HepG2 (cell line): ENCODE data around the gene TMEM100. TPM values are rescaled to one million over a fixed set of nuclear protein-coding genes. Genes with fewer than 3 reads are reported as not detected.

ENCODE experiments used
- ATAC-seq: fragments of 200-7000 bp; cut with Tn5 transposase; 3 replicates; pipeline ENCODE4 v1.9.1; 2020; ENCODE audit warnings: mild to moderate bottlenecking, moderate library complexity
- BruUV-seq: library from RNA; stranded (reverse); fragments of 400-500 nt; replicated peaks from 2 replicates; lab custom pipeline; 2021; lab: Mats Ljungman, UMichigan
- CTCF ChIA-PET: fragments of 300-600 bp; formaldehyde crosslinking; extraction: SDS; loops from one replicate; lab custom pipeline; 2021; ENCODE audit warnings: low total read pairs, inconsistent platforms, low intra/inter-chr PET ratio; lab: Yijun Ruan, JAX
- POLR2A ChIA-PET: fragments of 350-600 bp; sonication (Branson Sonifier 250); formaldehyde crosslinking; loops from one replicate; lab custom pipeline; 2020; ENCODE audit warnings: antibody characterized with exemption, inconsistent platforms; lab: Yijun Ruan, JAX
- DNase-seq: peaks from one replicate; pipeline ENCODE4 v3.0.0-alpha.2; 2015; ENCODE audit warnings: low spot score
- FAIRE-seq: peaks from 3 replicates; lab custom pipeline; 2011; peaks lifted over from hg19 to GRCh38; lab: Jason Lieb, UNC
- H2AFZ ChIP-seq: one replicate; pipeline ENCODE4 v1.6.1; 2011; ENCODE audit warnings: low read length, inconsistent platforms
- H3K27ac ChIP-seq: fragments of 300-600 bp; 3 replicates; pipeline ENCODE4 v1.8.0; 2011; ENCODE audit warnings: mixed run types, mild to moderate bottlenecking, mixed read lengths, low read length, inconsistent platforms; ENCODE audit not compliant: insufficient read depth; ENCODE audit errors: extremely low read length
- H3K27me3 ChIP-seq, 2 experiments: fragments of 200-600 bp in 1 of 2; 2 replicates in 1 of 2; 3 replicates in 1 of 2; pipeline versions ENCODE4 v1.6.0 to v1.8.0; 2011; ENCODE audit warnings: low read length in 2 of 2, mild to moderate bottlenecking in 2 of 2, moderate library complexity in 2 of 2, inconsistent platforms in 1 of 2; ENCODE audit not compliant: insufficient read depth in 2 of 2, control insufficient read depth in 1 of 2
- H3K36me3 ChIP-seq, 2 experiments: fragments of 200-600 bp in 1 of 2; replicated peaks in 1 of 2; 2 replicates in 1 of 2; 3 replicates in 1 of 2; pipeline versions ENCODE4 v1.5.1 to v1.8.0; 2011; ENCODE audit warnings: low read length in 2 of 2, inconsistent platforms in 1 of 2; ENCODE audit not compliant: insufficient read depth in 2 of 2, control insufficient read depth in 1 of 2
- H3K4me1 ChIP-seq: 2 replicates; pipeline ENCODE4 v1.5.1; 2012; ENCODE audit warnings: low read length, inconsistent platforms; ENCODE audit not compliant: insufficient read depth
- H3K4me2 ChIP-seq: 2 replicates; pipeline ENCODE4 v1.6.0; 2011; ENCODE audit warnings: low read depth, low read length, inconsistent platforms
- H3K4me3 ChIP-seq, 3 experiments: fragments of 200-600 bp in 1 of 3; sonication (generic), shearing (Covaris generic) in 1 of 3; replicated peaks in 1 of 3; 2 replicates each; pipeline ENCODE4 v1.5.1; 2011 to 2016; ENCODE audit warnings: low read length in 3 of 3, inconsistent platforms in 2 of 3, low read depth in 2 of 3, mild to moderate bottlenecking in 2 of 3, control low read depth in 1 of 3, mixed read lengths in 1 of 3; ENCODE audit not compliant: insufficient read depth in 1 of 3
- H3K79me2 ChIP-seq: one replicate; pipeline ENCODE4 v1.6.1; 2011; ENCODE audit warnings: low read length, inconsistent platforms; ENCODE audit not compliant: insufficient read depth
- H3K9ac ChIP-seq: 2 replicates; pipeline ENCODE4 v1.6.0; 2011; ENCODE audit warnings: mild to moderate bottlenecking, low read depth, low read length, inconsistent platforms; ENCODE audit not compliant: insufficient read depth
- H3K9me3 ChIP-seq: 2 replicates; pipeline ENCODE4 v1.5.1; 2012; ENCODE audit warnings: mild to moderate bottlenecking, low read length
- H4K20me1 ChIP-seq: 2 replicates; pipeline ENCODE4 v1.6.0; 2011; ENCODE audit warnings: inconsistent platforms, mild to moderate bottlenecking, low read length, moderate library complexity; ENCODE audit not compliant: insufficient read depth
- FOXK1 ChIP-seq: sonication (generic); formaldehyde crosslinking; IDR thresholded peaks from 2 replicates; pipeline ENCODE4 v1.4.0; 2020; ENCODE audit warnings: low read depth, missing genetic modification reagents, borderline replicate concordance
- GABPB1 ChIP-seq: IDR thresholded peaks from 2 replicates; pipeline ENCODE4 v1.6.1; 2016; ENCODE audit warnings: mild to moderate bottlenecking, missing genetic modification reagents, moderate library complexity, missing compliant biosample characterization
- NFE2L1 ChIP-seq: sonication (generic); formaldehyde crosslinking; IDR thresholded peaks from 2 replicates; pipeline ENCODE4 v1.4.0; 2020; ENCODE audit warnings: missing genetic modification reagents, mild to moderate bottlenecking, borderline replicate concordance
- PHF8 ChIP-seq: sonication (generic); formaldehyde crosslinking; IDR thresholded peaks from 2 replicates; pipeline ENCODE4 v1.5.0; 2020; ENCODE audit warnings: missing genetic modification reagents
- ZBTB44 ChIP-seq: sonication (generic); formaldehyde crosslinking; IDR thresholded peaks from 2 replicates; pipeline ENCODE4 v1.4.0; 2020; ENCODE audit warnings: missing genetic modification reagents
- ZNF772 ChIP-seq: sonication (generic); formaldehyde crosslinking; IDR thresholded peaks from 2 replicates; pipeline ENCODE4 v1.5.0; 2020; ENCODE audit warnings: mild to moderate bottlenecking, missing genetic modification reagents
- ZUFSP ChIP-seq: sonication (generic); formaldehyde crosslinking; IDR thresholded peaks from 2 replicates; pipeline ENCODE4 v1.9.0; 2021; ENCODE audit warnings: missing genetic modification reagents, mild to moderate bottlenecking, borderline replicate concordance
- WGBS: methylation state at CpG from one replicate; pipeline ENCODE4 v1.1.6; 2017; ENCODE audit warnings: low lambda C conversion rate; 5-methylcytosine and 5-hydroxymethylcytosine counted together
- in situ Hi-C: cut with HindIII; loops from 2 replicates; pipeline ENCODE4 v1.10.0; 2017; ENCODE audit warnings: low pct_unique_long_range_greater_than_20kb; ENCODE audit not compliant: extremely low pct_ligation_motif_present
- intact Hi-C: fragments of 100-400 bp; cut with micrococcal nuclease; formaldehyde crosslinking; loops from one replicate; pipeline ENCODE4 v1.10.0; 2022; ENCODE audit not compliant: unreplicated experiment
- polyA plus RNA-seq, 8 experiments: library from polyadenylated mRNA; depleted of rRNA in 3 of 8; stranded (reverse) in 7 of 8; unstranded in 1 of 8; fragments of >200 nt; fragmentation: Illumina TruSeq in 4 of 8; extraction: Trizol in 4 of 8; gene quantifications; 2 replicates each; pipeline versions ENCODE4 v1.2.1 to v1.2.3, GENCODE V29; 2011 to 2016; ENCODE audit warnings: low read depth in 4 of 8, missing spikeins in 1 of 8, mixed read lengths in 1 of 8; ENCODE audit not compliant: insufficient read depth in 1 of 8
- total RNA-seq, 5 experiments: library from RNA; depleted of rRNA; stranded (reverse); fragments of >200 nt; fragmentation: Illumina TruSeq; extraction: Trizol; gene quantifications; 2 replicates each; pipeline ENCODE4 v1.2.3, GENCODE V29; 2016; ENCODE audit warnings: low read depth in 1 of 5
- TF ChIP-seq, protein P1 (sequence below): sonication (generic); formaldehyde crosslinking; IDR thresholded peaks from 2 replicates; pipeline ENCODE4 v1.4.0; 2020; ENCODE audit warnings: missing genetic modification reagents
- TF ChIP-seq, protein P2 (sequence below): sonication (generic); formaldehyde crosslinking; IDR thresholded peaks from one replicate; pipeline ENCODE4 v1.5.1; 2020; ENCODE audit warnings: mild to moderate bottlenecking, missing genetic modification reagents; ENCODE audit errors: not compliant biosample characterization

The TMEM100 gene
- total and polyA plus RNA-seq, 2 of the 13 experiments (the other 11 are each of a cell fraction or from before 2014, with no cell fraction given): not detected

- no peak for TF ChIP-seq GABPB1
- TF ChIP-seq, all 625 proteins: peak for 0
These were observed 45.2 kb downstream of the TMEM100 start (continued) for GRCh38 chr17:55677446-55677845.

DNA sequence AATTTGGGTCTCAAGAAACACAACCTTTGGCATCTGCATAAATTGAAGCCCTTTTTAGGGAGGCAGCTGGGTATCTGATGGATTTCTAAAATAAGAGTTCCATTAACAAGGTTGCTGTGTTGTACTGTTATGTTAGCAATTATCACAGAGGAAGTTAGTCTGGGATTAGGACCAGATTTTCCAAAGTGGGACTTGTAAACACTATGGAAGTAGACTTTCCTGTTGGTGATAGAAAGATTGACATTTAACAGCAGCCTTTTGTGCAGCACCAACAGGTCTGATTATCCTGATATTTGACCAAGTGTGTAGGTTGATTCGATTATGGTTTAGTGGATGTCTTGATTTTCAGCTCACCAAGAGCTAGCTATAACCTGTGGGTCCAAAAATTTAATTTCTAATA lies 46.4 kb downstream of the TMEM100 start:
- H2AFZ ChIP-seq: no peak overlapping the region
- intact Hi-C loops: no loop called here
- H3K27me3 ChIP-seq: no peaks in the 10 kb centered on the region; a peak in 2 of 5 replicates
- 6% methylated on average over 1 of the region's 1 CpG for WGBS
- H3K4me2 ChIP-seq: no peak overlapping the region
- H3K4me3 ChIP-seq: no peak overlapping the region
- no peaks in the 10 kb centered on the region for H4K20me1 ChIP-seq
- in situ Hi-C loops: no loop called here
- no peaks in the 10 kb centered on the region for H3K79me2 ChIP-seq
- ATAC-seq: no peak
- POLR2A ChIA-PET: no interaction called here
- H3K4me1 ChIP-seq: no peaks in the 10 kb centered on the region
- CTCF ChIA-PET: no interaction called here
- DNase-seq: no peak
- H3K9ac ChIP-seq: no peak overlapping the region
- no TSS peak for BruUV-seq
- no peak overlapping the region for H3K27ac ChIP-seq
- no peak for FAIRE-seq
- no peaks in the 10 kb centered on the region for H3K9me3 ChIP-seq
- no peaks in the 10 kb centered on the region for H3K36me3 ChIP-seq
- TF ChIP-seq, protein P1, sequence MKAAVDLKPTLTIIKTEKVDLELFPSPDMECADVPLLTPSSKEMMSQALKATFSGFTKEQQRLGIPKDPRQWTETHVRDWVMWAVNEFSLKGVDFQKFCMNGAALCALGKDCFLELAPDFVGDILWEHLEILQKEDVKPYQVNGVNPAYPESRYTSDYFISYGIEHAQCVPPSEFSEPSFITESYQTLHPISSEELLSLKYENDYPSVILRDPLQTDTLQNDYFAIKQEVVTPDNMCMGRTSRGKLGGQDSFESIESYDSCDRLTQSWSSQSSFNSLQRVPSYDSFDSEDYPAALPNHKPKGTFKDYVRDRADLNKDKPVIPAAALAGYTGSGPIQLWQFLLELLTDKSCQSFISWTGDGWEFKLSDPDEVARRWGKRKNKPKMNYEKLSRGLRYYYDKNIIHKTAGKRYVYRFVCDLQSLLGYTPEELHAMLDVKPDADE (CRISPR knock-in tag): no peak
- TF ChIP-seq ZNF772: no peak
- TF ChIP-seq PHF8 (CRISPR knock-in tag): no peak
- TF ChIP-seq FOXK1 (CRISPR knock-in tag): no peak
- TF ChIP-seq, protein P2, sequence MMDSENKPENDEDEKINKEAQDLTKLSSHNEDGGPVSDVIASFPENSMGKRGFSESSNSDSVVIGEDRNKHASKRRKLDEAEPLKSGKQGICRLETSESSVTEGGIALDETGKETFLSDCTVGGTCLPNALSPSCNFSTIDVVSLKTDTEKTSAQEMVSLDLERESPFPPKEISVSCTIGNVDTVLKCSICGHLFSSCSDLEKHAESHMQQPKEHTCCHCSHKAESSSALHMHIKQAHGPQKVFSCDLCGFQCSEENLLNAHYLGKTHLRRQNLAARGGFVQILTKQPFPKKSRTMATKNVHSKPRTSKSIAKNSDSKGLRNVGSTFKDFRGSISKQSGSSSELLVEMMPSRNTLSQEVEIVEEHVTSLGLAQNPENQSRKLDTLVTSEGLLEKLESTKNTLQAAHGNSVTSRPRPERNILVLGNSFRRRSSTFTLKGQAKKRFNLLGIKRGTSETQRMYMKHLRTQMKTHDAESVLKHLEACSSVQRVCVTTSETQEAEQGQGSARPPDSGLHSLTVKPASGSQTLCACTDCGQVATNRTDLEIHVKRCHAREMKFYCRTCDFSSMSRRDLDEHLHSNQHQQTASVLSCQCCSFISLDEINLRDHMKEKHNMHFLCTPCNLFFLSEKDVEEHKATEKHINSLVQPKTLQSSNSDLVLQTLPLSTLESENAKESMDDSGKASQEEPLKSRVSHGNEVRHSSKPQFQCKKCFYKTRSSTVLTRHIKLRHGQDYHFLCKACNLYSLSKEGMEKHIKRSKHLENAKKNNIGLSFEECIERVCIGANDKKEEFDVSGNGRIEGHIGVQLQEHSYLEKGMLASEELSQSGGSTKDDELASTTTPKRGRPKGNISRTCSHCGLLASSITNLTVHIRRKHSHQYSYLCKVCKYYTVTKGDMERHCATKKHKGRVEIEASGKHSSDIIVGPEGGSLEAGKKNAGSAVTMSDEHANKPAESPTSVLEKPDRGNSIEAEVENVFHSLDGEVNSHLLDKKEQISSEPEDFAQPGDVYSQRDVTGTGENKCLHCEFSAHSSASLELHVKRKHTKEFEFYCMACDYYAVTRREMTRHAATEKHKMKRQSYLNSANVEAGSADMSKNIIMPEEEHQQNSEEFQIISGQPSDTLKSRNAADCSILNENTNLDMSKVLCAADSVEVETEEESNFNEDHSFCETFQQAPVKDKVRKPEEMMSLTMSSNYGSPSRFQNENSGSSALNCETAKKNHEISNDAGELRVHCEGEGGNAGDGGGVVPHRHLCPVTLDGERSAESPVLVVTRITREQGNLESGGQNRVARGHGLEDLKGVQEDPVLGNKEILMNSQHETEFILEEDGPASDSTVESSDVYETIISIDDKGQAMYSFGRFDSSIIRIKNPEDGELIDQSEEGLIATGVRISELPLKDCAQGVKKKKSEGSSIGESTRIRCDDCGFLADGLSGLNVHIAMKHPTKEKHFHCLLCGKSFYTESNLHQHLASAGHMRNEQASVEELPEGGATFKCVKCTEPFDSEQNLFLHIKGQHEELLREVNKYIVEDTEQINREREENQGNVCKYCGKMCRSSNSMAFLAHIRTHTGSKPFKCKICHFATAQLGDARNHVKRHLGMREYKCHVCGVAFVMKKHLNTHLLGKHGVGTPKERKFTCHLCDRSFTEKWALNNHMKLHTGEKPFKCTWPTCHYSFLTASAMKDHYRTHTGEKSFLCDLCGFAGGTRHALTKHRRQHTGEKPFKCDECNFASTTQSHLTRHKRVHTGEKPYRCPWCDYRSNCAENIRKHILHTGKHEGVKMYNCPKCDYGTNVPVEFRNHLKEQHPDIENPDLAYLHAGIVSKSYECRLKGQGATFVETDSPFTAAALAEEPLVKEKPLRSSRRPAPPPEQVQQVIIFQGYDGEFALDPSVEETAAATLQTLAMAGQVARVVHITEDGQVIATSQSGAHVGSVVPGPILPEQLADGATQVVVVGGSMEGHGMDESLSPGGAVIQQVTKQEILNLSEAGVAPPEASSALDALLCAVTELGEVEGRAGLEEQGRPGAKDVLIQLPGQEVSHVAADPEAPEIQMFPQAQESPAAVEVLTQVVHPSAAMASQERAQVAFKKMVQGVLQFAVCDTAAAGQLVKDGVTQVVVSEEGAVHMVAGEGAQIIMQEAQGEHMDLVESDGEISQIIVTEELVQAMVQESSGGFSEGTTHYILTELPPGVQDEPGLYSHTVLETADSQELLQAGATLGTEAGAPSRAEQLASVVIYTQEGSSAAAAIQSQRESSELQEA: no peak
- TF ChIP-seq NFE2L1: no peak
- TF ChIP-seq ZUFSP (CRISPR knock-in tag): no peak
- no peak for TF ChIP-seq ZBTB44
